HL-60 (cell line): Measurements from ENCODE around the gene POLE.

Experiments
- POLR2AphosphoS5 ChIP-seq: IDR thresholded peaks from 2 replicates; pipeline ENCODE4 v1.6.1; 2012; ENCODE audit warnings: low read depth
- SPI1 ChIP-seq: IDR thresholded peaks from 2 replicates; pipeline ENCODE4 v1.6.1; 2012; ENCODE audit warnings: low read depth, mild to moderate bottlenecking, borderline replicate concordance
- TF ChIP-seq, protein P1 (sequence below): IDR thresholded peaks from one replicate; pipeline ENCODE4 v1.5.1; 2011; ENCODE audit warnings: low read length, control low read depth, inconsistent platforms; ENCODE audit not compliant: insufficient read depth

DNA sequence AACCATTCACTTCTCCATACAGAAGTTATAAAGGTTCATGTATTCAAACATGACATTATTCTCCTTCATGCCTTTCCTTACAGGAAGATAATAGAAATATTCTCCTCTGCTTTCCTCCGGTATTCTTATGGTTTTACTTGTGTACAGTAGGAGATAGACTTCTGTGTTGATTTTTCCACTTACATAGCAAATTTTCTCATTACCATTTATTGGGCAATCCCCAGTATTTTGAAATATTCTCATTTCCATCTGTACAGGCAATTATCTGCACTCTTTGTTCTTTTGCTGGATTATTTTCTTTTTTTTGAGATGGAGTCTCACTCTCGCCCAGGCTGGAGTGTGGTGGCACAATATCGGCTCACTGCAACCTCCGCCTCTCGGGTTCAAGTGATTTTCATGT lies 11.2 kb upstream of the POLE start:
- TF ChIP-seq, protein P1, sequence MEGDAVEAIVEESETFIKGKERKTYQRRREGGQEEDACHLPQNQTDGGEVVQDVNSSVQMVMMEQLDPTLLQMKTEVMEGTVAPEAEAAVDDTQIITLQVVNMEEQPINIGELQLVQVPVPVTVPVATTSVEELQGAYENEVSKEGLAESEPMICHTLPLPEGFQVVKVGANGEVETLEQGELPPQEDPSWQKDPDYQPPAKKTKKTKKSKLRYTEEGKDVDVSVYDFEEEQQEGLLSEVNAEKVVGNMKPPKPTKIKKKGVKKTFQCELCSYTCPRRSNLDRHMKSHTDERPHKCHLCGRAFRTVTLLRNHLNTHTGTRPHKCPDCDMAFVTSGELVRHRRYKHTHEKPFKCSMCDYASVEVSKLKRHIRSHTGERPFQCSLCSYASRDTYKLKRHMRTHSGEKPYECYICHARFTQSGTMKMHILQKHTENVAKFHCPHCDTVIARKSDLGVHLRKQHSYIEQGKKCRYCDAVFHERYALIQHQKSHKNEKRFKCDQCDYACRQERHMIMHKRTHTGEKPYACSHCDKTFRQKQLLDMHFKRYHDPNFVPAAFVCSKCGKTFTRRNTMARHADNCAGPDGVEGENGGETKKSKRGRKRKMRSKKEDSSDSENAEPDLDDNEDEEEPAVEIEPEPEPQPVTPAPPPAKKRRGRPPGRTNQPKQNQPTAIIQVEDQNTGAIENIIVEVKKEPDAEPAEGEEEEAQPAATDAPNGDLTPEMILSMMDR = no peak
- TF ChIP-seq POLR2AphosphoS5 (no peak), SPI1 (no peak)
